Skin epidermis (tissue), 12 donors: ENCODE results near the gene SCFD2.

Experiments
- H3K27ac ChIP-seq, 21 experiments: fragments of 200-600 bp; sonication (generic) in 11 of 21; one replicate each; pipeline ENCODE4 v1.5.0; 2020; ENCODE audit warnings: mild to moderate bottlenecking in 3 of 21, inconsistent platforms in 2 of 21, moderate library complexity in 2 of 21
- H3K4me3 ChIP-seq, 7 experiments: fragments of 200-600 bp; sonication (generic) in 2 of 7; one replicate each; pipeline ENCODE4 v1.5.0; 2020; ENCODE audit warnings: inconsistent platforms in 2 of 7, mild to moderate bottlenecking in 2 of 7, moderate library complexity in 1 of 7

Gene SCFD2

GRCh38 chr4:52931243-52931642, 434.6 kb downstream of the SCFD2 start:
- H3K4me3 ChIP-seq = no peak overlapping the region
- no peak overlapping the region for H3K27ac ChIP-seq

- H3K4me3 ChIP-seq = no peak overlapping the region
- H3K27ac ChIP-seq = no peak overlapping the region
Measured at GRCh38 chr4:52926196-52926974, 439.5 kb downstream of the SCFD2 start.

DNA sequence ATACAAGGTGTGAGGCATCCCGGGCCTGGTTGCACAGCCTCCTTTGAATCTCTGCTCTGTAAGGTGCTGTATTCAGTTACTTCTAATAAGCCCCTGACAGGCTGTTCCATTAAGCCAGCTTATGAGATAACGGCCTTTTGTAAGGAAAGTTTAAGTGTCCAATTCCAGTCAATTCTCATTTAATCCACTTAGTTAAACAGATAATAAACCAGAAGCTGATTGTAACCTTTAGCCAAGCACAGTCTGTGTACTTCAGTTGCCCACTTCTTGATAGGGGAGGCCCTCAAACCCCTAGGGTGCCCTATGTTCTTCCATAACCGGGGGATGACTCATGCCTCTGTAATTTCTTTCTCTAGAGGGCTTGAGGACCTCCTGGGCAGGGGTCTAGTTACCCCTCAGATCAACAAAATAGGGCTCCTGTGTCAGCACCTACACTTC, 440.3 kb downstream of the SCFD2 start:
- Histone ChIP-seq H3K27ac (no peak overlapping the region), H3K4me3 (no peak overlapping the region)

DNA sequence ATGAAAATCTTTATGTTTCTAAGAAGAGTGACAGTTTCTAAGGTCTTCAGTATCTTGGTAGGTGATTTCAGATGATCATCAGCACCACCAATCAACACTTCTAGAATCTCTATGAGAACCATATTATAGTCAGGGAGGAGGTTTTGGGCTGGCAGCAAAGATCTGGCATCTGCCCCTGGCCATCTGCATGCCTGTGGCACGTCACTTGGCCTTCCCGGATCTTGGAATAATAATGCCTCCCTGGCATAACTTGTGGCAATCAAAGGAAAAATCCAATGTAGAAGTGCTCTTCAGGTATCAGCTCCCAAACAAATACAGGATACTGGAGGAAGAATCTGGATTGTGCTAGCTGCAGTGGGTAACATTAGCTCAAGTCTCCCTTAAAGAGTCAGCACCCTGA, 446.4 kb downstream of the SCFD2 start:
- peak overlapping the region in 1 of 21 experiments; percentile 7 for H3K27ac ChIP-seq
- no peak overlapping the region for H3K4me3 ChIP-seq

GRCh38 chr4:52917817-52918216, 448.0 kb downstream of the SCFD2 start:
- H3K4me3 ChIP-seq = no peak overlapping the region
- H3K27ac ChIP-seq = no peak overlapping the region

- peak overlapping the region in 3 of 21 experiments; percentile 2 to 45 (median 8) for H3K27ac ChIP-seq
Measured at GRCh38 chr4:52915730-52916300, 450.0 kb downstream of the SCFD2 start.

GRCh38 chr4:52915191-52915590, 450.7 kb downstream of the SCFD2 start:
- peak overlapping the region in 4 of 21 experiments; percentile 8 to 45 (median 12) for H3K27ac ChIP-seq
- no peak overlapping the region for H3K4me3 ChIP-seq

More at GRCh38 chr4:52915730-52916300, 450.0 kb downstream of the SCFD2 start:
- H3K4me3 ChIP-seq = no peak overlapping the region

DNA sequence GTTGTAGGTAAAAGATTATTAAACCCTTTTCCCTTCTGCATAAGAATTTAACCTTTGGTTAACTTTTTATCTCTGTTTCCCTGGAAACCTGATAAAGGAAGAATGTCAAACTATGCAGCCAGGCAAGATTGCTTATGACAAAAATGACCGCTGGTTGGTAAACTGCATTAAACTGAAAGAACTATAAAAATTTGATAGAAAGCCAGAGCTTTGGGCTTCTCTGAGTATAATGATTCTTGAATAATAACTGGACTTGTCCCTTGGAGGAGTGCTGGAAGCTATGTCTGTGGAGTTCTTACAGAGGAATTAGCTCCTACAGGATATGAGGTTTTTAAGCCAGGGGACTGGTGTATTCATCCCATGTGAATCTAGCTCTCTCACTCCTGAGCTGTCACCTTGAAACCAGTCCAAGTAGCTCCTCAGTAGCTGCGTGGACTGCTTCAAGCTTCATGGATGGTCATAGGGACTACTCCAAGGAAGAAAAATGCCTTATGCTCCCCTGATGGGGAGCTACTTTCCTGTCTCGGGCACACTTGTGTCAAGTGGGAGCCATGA, 451.7 kb downstream of the SCFD2 start:
- no peak overlapping the region for H3K4me3 ChIP-seq
- no peak overlapping the region for H3K27ac ChIP-seq

GRCh38 chr4:52912608-52913007, 453.3 kb downstream of the SCFD2 start:
- H3K4me3 ChIP-seq = no peak overlapping the region
- peak overlapping the region in 2 of 21 experiments; percentile 5 to 12 for H3K27ac ChIP-seq

- Histone ChIP-seq H3K4me3 (no peak overlapping the region), H3K27ac (no peak overlapping the region)
Measured at GRCh38 chr4:52911684-52912294, 454.1 kb downstream of the SCFD2 start.

- H3K27ac ChIP-seq = no peak overlapping the region
- H3K4me3 ChIP-seq = no peak overlapping the region
Measured at GRCh38 chr4:52910115-52910514, 455.7 kb downstream of the SCFD2 start.

GRCh38 chr4:52907510-52907909, 458.4 kb downstream of the SCFD2 start:
- no peak overlapping the region for H3K4me3 ChIP-seq
- no peak overlapping the region for H3K27ac ChIP-seq

DNA sequence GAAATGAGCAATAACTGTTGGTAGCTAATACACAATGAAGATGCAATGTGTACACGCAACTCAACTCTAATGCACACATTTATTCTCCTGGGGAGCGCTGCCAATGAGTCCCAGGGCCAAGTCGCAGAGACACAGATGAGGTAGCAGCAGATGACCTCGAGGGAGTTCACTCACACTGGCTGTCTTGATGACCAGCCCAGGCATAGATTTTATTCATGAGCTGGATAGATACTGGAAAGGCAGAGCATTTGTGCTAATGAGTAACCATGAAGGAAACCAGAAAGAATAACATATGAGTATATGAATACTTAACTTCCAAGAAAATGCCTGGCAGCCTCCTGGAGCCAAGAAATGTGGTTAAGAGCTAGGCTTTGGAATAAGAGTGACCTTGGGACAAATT, 461.4 kb downstream of the SCFD2 start:
- Histone ChIP-seq H3K4me3 (no peak overlapping the region), H3K27ac (no peak overlapping the region)

DNA sequence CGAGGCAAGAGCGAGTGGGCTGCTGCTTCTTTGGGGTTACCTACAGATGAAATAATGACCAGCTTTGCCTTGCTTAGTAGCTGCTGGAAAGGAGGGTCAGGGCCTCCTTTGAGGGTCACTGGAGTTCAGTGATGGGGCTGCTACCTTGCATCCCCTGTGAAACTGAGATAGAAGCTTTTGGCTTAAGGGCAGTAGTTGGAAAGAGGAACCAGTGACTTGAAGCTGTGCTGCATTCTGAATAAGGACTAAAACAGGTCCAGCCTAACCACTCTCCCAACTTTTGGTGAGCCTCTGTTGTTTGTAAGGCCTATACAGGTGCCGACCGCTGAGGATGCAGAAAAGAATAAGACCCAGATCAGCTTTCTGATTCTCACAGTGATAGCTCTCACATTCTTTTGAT, 462.6 kb downstream of the SCFD2 start:
- H3K27ac ChIP-seq = no peak overlapping the region
- no peak overlapping the region for H3K4me3 ChIP-seq

GRCh38 chr4:52894443-52894842, 471.4 kb downstream of the SCFD2 start:
- H3K4me3 ChIP-seq = no peak overlapping the region

DNA sequence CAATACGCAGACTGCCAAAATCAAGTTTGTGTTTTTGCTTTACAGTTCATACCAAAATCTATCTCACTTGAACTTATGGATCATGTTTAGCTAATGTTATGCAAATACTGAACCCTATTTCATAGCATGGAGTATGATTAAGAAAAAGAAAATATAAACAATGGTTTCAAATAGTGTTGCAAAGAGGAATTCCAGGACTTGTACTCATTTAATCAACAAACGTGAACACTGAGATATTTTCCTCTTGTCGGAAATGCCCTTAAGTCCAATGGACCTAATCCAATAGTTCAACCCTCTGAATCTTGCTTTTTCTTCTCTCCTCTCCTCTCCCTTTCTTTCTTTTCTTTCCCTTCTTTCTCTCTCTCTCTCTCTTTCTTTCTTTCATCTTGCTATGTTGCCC, 473.0 kb downstream of the SCFD2 start:
- Histone ChIP-seq H3K27ac (no peak overlapping the region), H3K4me3 (no peak overlapping the region)

More at GRCh38 chr4:52894443-52894842, 471.4 kb downstream of the SCFD2 start:
- peak overlapping the region in 1 of 21 experiments; percentile 32 for H3K27ac ChIP-seq

DNA sequence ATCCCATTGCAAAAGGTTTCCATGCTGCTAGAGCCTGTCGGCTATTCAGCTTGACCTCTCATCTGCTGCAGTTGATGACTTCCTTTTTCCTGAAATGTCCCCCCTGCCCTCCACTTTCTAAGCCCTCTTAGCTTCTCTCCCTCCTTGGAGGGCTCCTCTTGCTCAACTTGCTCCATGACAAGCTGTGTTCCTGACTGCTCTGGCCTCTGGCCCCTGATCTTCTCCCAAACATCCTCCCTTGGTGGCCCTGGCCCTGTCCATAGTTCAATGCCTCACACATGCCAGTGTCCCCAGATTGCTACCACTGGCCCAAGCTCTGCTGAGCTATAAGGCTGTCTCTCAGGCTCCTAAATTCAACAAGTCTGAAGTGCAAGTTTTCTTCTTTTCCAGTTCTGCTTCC, 474.1 kb downstream of the SCFD2 start:
- H3K4me3 ChIP-seq = no peak overlapping the region

DNA sequence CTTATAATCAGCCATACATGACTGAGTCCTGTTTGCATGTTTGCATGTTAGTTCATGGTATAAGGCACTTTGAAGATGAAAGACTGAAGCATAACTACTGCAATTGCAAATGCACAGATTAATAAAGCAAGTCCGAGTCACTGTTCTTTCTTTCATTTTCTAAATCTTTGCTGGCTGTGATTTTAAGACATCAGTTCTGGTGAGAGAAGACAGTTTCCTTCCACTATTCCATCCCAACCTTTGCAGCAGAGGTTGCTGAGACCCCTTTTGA, 475.4 kb downstream of the SCFD2 start:
- H3K27ac ChIP-seq = peak overlapping the region in 2 of 21 experiments; percentile 17 to 37
- no peak overlapping the region for H3K4me3 ChIP-seq

More for the DNA sequence above, 474.1 kb downstream of the SCFD2 start:
- peak overlapping the region in 1 of 21 experiments; percentile 37 for H3K27ac ChIP-seq

- Histone ChIP-seq H3K4me3 (no peak overlapping the region), H3K27ac (peak overlapping the region in 2 of 21 experiments; percentile 17 to 37)
Measured at GRCh38 chr4:52889778-52890520, 475.9 kb downstream of the SCFD2 start.

DNA sequence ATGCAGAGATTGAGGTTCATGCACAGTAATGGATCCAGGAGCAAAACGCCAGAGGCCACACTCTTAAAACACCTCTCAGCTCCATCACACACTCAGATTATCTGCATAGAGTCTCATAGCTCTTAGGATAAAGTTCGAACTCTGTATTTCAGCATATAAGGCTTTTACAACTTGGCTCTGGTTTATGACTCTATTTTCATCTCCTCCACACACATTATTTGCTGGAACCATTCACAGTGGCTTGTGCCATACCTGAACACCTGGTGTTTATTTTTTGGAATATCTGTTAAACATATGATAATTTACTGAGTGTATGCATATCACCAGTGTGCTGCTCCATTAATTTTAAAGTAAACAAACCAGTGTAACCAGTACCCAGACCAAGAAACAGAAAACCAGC, 476.5 kb downstream of the SCFD2 start:
- Histone ChIP-seq H3K4me3 (no peak overlapping the region), H3K27ac (peak overlapping the region in 1 of 21 experiments; percentile 37)
